ENCODE data around the gene NDST4. TPM values are rescaled to one million over a fixed set of nuclear protein-coding genes. Genes with fewer than 3 reads are reported as not detected.

The NDST4 gene
- total RNA-seq, 1 experiment from 2014 or later, result not detected

DNA sequence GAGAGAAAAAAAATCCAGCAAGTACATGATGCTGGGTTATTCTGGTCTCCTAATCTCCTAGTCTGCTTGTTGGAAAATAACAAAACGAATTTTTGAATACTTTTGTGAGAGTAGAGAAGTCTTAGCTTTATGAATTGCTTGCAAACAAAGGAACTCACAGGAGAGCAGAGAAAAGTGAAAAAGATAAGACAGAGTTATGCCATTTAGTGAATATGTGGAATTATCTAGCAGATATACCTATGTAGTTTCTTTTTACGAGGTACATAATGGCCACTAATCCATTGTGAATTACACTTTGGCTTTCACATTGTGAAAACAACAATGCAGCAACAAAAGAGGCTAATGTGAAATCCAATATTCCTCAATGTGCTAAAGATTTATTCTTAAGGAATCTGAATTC is 226.7 kb downstream of the NDST4 start:
- H3K4me2 ChIP-seq (ENCODE audit: insufficient read depth, insufficient read length, low read length), result no peak overlapping the region
- no peaks in the 10 kb centered on the region for H3K4me1 ChIP-seq (ENCODE audit: insufficient read depth, low read length)
- H3K36me3 Mint-ChIP-seq (ENCODE audit: insufficient read depth in 1 of 3, low read depth in 3 of 3), result no peaks in the 10 kb centered on the region
- H3K9me3 Mint-ChIP-seq, result no peaks in the 10 kb centered on the region
- no peak overlapping the region for H2BK20ac ChIP-seq (ENCODE audit: low read depth, low read length, poor library complexity, severe bottlenecking)
- H3K27me3 Mint-ChIP-seq (ENCODE audit: low read depth), result no peaks in the 10 kb centered on the region
- no peaks in the 10 kb centered on the region for H3K79me2 ChIP-seq (ENCODE audit: insufficient read depth, low read length)
- no peaks in the 10 kb centered on the region for H3K27me3 ChIP-seq (ENCODE audit: insufficient read depth, low read length)
- peaks cover 10 to 11% of the 10 kb centered on the region in 2 experiments for H3K4me1 Mint-ChIP-seq
- no CpG with 5 or more reads among the region's 2 CpGs for WGBS (ENCODE audit: extremely low coverage, insufficient read length, low lambda C conversion rate)
- TF ChIP-seq, protein P1, sequence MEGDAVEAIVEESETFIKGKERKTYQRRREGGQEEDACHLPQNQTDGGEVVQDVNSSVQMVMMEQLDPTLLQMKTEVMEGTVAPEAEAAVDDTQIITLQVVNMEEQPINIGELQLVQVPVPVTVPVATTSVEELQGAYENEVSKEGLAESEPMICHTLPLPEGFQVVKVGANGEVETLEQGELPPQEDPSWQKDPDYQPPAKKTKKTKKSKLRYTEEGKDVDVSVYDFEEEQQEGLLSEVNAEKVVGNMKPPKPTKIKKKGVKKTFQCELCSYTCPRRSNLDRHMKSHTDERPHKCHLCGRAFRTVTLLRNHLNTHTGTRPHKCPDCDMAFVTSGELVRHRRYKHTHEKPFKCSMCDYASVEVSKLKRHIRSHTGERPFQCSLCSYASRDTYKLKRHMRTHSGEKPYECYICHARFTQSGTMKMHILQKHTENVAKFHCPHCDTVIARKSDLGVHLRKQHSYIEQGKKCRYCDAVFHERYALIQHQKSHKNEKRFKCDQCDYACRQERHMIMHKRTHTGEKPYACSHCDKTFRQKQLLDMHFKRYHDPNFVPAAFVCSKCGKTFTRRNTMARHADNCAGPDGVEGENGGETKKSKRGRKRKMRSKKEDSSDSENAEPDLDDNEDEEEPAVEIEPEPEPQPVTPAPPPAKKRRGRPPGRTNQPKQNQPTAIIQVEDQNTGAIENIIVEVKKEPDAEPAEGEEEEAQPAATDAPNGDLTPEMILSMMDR (conservative IDR thresholded peaks at IDR 0.05), result no peak
- no peak overlapping the region for H3K23ac ChIP-seq (ENCODE audit: insufficient read length, low read depth, low read length)
- H2BK120ac ChIP-seq (ENCODE audit: low read depth, low read length, poor library complexity, severe bottlenecking), result no peak overlapping the region
- no peak overlapping the region for H3K18ac ChIP-seq (ENCODE audit: insufficient read length, low read depth, low read length)
- H3K9ac ChIP-seq (ENCODE audit: extremely low read depth, insufficient read length, low read length), result no peak overlapping the region
- no peak overlapping the region for H3K56ac ChIP-seq (ENCODE audit: insufficient read length, low read depth, low read length)
- H2AFZ ChIP-seq (ENCODE audit: low read length), result no peak overlapping the region
- H4K5ac ChIP-seq (ENCODE audit: insufficient read length, low read depth, low read length), result no peak overlapping the region
- H3K23me2 ChIP-seq (ENCODE audit: insufficient read length, low read depth, low read length, poor library complexity, severe bottlenecking), result no peaks in the 10 kb centered on the region
- DNase-seq, result no peak
- H3K14ac ChIP-seq (ENCODE audit: insufficient read depth, low read length), result no peak overlapping the region
- no peak overlapping the region for H2BK12ac ChIP-seq (ENCODE audit: insufficient read length, low read depth, low read length)
- no peak overlapping the region for H3K27ac ChIP-seq (ENCODE audit: insufficient read length, low read depth, low read length)
- H3K27ac Mint-ChIP-seq, result no peak overlapping the region
- no peak overlapping the region for H4K8ac ChIP-seq (replicated peaks; ENCODE audit: insufficient read length, low read depth, low read length)
- H3K79me1 ChIP-seq (ENCODE audit: insufficient read depth, low read depth, low read length, poor library complexity, severe bottlenecking), result no peaks in the 10 kb centered on the region
- no peaks in the 10 kb centered on the region for H3K9me3 ChIP-seq (ENCODE audit: control insufficient read depth, low read depth, low read length)
- no peak overlapping the region for H3T11ph ChIP-seq (ENCODE audit: low read length)
- no peak overlapping the region for H2BK5ac ChIP-seq (ENCODE audit: insufficient read length, low read length)
- no peak overlapping the region for H2AK5ac ChIP-seq (ENCODE audit: insufficient read length, low read length)
- no peak overlapping the region for H2BK15ac ChIP-seq (ENCODE audit: low read depth, low read length)
- no peaks in the 10 kb centered on the region for H4K20me1 ChIP-seq (ENCODE audit: control insufficient read depth, insufficient read depth, insufficient read length)
- no peak overlapping the region for H3K4me3 Mint-ChIP-seq
- H3K4ac ChIP-seq (ENCODE audit: low read depth, low read length), result no peak overlapping the region
- no peak overlapping the region for H4K91ac ChIP-seq (ENCODE audit: insufficient read length, low read depth, low read length)

Data from H9 (cell line).